GM19023 (cell line): Measurements from ENCODE around the gene SSTR3.
"Not testable (repeated sequence)": the region's sequence is repeated elsewhere in the genome, so short reads cannot be mapped to it uniquely, and the experiment has no call there.

ENCODE experiments used
- ATAC-seq: cut with Tn5 transposase; IDR thresholded peaks from one replicate; pipeline ENCODE4 v1.9.1; 2021; ENCODE audit warnings: mild to moderate bottlenecking, moderate library complexity; ENCODE audit not compliant: unreplicated experiment

The SSTR3 gene

GRCh38 chr22:37183432-37184379 lies 28.6 kb downstream of the SSTR3 start:
- no peak for ATAC-seq

GRCh38 chr22:37182949-37183245 lies 29.4 kb downstream of the SSTR3 start:
- ATAC-seq = no peak

- no peak for ATAC-seq
These were observed 30.0 kb downstream of the SSTR3 start for GRCh38 chr22:37182101-37182948.

- ATAC-seq = no peak
These were observed 30.6 kb downstream of the SSTR3 start for GRCh38 chr22:37181681-37182080.

GRCh38 chr22:37180531-37181231 lies 31.6 kb downstream of the SSTR3 start:
- no peak for ATAC-seq

GRCh38 chr22:37179622-37180420 lies 32.5 kb downstream of the SSTR3 start:
- ATAC-seq = no peak

- ATAC-seq = no peak
These were observed 33.2 kb downstream of the SSTR3 start for GRCh38 chr22:37179126-37179470.

GRCh38 chr22:37178350-37179125 lies 33.7 kb downstream of the SSTR3 start:
- no peak for ATAC-seq

GRCh38 chr22:37177755-37178154 lies 34.5 kb downstream of the SSTR3 start:
- ATAC-seq = no peak

GRCh38 chr22:37177221-37177620 lies 35.1 kb downstream of the SSTR3 start:
- ATAC-seq = no peak

GRCh38 chr22:37176464-37177061 lies 35.7 kb downstream of the SSTR3 start:
- ATAC-seq = no peak

GRCh38 chr22:37175414-37176281 lies 36.6 kb downstream of the SSTR3 start:
- no peak for ATAC-seq

- ATAC-seq = no peak
These were observed 37.3 kb downstream of the SSTR3 start for GRCh38 chr22:37174964-37175363.

GRCh38 chr22:37173709-37174108 lies 38.6 kb downstream of the SSTR3 start:
- ATAC-seq = no peak

- no peak for ATAC-seq
These were observed 39.7 kb downstream of the SSTR3 start for GRCh38 chr22:37172266-37173245.

GRCh38 chr22:37171662-37172061 lies 40.6 kb downstream of the SSTR3 start:
- ATAC-seq = no peak

GRCh38 chr22:37170689-37171405 lies 41.4 kb downstream of the SSTR3 start:
- not testable (repeated sequence) for ATAC-seq
